ENCODE results near the gene HSPA2.

DNA sequence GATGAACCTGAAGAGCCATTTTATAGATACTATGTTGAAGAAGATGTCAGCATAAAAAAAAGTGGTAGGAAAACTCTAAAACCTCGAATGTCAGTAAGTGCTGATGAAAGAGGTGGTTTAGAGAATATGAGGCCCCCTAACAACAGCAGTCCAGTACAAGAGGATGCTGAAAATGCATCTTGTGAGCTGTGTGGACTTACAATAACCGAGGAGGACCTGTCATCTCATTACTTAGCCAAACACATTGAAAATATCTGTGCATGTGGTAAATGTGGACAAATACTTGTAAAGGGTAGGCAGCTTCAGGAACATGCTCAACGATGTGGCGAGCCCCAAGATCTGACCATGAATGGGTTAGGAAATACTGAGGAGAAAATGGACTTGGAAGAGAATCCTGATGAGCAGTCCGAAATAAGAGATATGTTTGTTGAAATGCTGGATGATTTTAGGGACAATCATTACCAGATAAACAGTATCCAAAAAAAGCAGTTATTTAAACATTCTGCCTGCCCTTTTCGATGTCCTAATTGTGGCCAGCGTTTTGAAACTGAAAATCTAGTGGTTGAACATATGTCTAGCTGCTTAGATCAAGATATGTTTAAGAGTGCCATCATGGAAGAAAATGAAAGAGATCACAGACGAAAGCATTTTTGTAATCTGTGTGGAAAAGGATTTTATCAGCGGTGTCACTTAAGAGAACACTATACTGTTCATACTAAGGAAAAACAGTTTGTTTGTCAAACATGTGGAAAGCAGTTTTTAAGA lies 17.8 kb upstream of the HSPA2 start:
- TF ChIP-seq, protein P1, sequence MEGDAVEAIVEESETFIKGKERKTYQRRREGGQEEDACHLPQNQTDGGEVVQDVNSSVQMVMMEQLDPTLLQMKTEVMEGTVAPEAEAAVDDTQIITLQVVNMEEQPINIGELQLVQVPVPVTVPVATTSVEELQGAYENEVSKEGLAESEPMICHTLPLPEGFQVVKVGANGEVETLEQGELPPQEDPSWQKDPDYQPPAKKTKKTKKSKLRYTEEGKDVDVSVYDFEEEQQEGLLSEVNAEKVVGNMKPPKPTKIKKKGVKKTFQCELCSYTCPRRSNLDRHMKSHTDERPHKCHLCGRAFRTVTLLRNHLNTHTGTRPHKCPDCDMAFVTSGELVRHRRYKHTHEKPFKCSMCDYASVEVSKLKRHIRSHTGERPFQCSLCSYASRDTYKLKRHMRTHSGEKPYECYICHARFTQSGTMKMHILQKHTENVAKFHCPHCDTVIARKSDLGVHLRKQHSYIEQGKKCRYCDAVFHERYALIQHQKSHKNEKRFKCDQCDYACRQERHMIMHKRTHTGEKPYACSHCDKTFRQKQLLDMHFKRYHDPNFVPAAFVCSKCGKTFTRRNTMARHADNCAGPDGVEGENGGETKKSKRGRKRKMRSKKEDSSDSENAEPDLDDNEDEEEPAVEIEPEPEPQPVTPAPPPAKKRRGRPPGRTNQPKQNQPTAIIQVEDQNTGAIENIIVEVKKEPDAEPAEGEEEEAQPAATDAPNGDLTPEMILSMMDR (IDR thresholded peaks at IDR 0.05): no peak
- no peak for TF ChIP-seq POLR2A (IDR thresholded peaks at IDR 0.05)
